Frontal cortex (tissue), 4 donors: Measurements from ENCODE around the gene KRTAP5-8. TPM values are rescaled to one million over a fixed set of nuclear protein-coding genes. Genes with fewer than 3 reads are reported as not detected.
"Not testable (repeated sequence)": the region's sequence is repeated elsewhere in the genome, so short reads cannot be mapped to it uniquely, and the experiment has no call there.

Experiments
- DNase-seq, 2 donors: peaks; one replicate each; pipeline ENCODE4 v3.0.0; 2012; ENCODE audit warnings: low spot score in 2 of 2
- FAIRE-seq: peaks from 2 replicates; lab custom pipeline; 2012; peaks lifted over from hg19 to GRCh38; lab: Jason Lieb, UNC
- total RNA-seq: library from RNA; depleted of rRNA; stranded (reverse); fragments of >200 nt; gene quantifications from one replicate; pipeline ENCODE4 v1.2.3, GENCODE V29; 2014
- donor health status: control.
- donor health status: control.
- donor health status: control.

The KRTAP5-8 gene
- not detected for total RNA-seq

- not testable (repeated sequence) for FAIRE-seq, DNase-seq
Measured at GRCh38 chr11:71537977-71538665, at the start of gene KRTAP5-8. Gene KRTAP5-8, plus strand, starts transcription at chr11:71538025. Its CDS starts 31 bp downstream, at chr11:71538056.

GRCh38 chr11:71488681-71489270 is 49.0 kb upstream of the KRTAP5-8 start:
- FAIRE-seq (no peak), DNase-seq (no peak)

GRCh38 chr11:71489311-71490043 is 48.3 kb upstream of the KRTAP5-8 start:
- DNase-seq (no peak), FAIRE-seq (no peak)

GRCh38 chr11:71490044-71490730 is 47.6 kb upstream of the KRTAP5-8 start:
- FAIRE-seq (no peak), DNase-seq (no peak)

- DNase-seq (no peak), FAIRE-seq (no peak)
Measured at GRCh38 chr11:71490731-71491390, 47.0 kb upstream of the KRTAP5-8 start.

- no peak for FAIRE-seq
Measured at GRCh38 chr11:71491531-71491930, 46.3 kb upstream of the KRTAP5-8 start.

GRCh38 chr11:71491940-71492339 is 45.9 kb upstream of the KRTAP5-8 start:
- DNase-seq = no peak
- FAIRE-seq = no peak

More at GRCh38 chr11:71491531-71491930, 46.3 kb upstream of the KRTAP5-8 start:
- no peak for DNase-seq

- FAIRE-seq (no peak), DNase-seq (no peak)
Measured at GRCh38 chr11:71495286-71496230, 42.3 kb upstream of the KRTAP5-8 start.

- no peak for DNase-seq
- FAIRE-seq = no peak
Measured at GRCh38 chr11:71496421-71496820, 41.4 kb upstream of the KRTAP5-8 start.

GRCh38 chr11:71498091-71498490 is 39.7 kb upstream of the KRTAP5-8 start:
- DNase-seq = no peak
- no peak for FAIRE-seq

GRCh38 chr11:71499125-71499524 is 38.7 kb upstream of the KRTAP5-8 start:
- DNase-seq (no peak), FAIRE-seq (no peak)

- DNase-seq (no peak), FAIRE-seq (no peak)
Measured at GRCh38 chr11:71499546-71499945, 38.3 kb upstream of the KRTAP5-8 start.

- DNase-seq (no peak), FAIRE-seq (no peak)
Measured at GRCh38 chr11:71500601-71501021, 37.2 kb upstream of the KRTAP5-8 start.

GRCh38 chr11:71501071-71501985 is 36.5 kb upstream of the KRTAP5-8 start:
- FAIRE-seq = no peak

GRCh38 chr11:71502026-71502425 is 35.8 kb upstream of the KRTAP5-8 start:
- no peak for FAIRE-seq
- no peak for DNase-seq

More at GRCh38 chr11:71501071-71501985, 36.5 kb upstream of the KRTAP5-8 start:
- DNase-seq = no peak

- no peak for FAIRE-seq
Measured at GRCh38 chr11:71502871-71503435, 34.9 kb upstream of the KRTAP5-8 start.

GRCh38 chr11:71504531-71504930 is 33.3 kb upstream of the KRTAP5-8 start:
- no peak for DNase-seq
- no peak for FAIRE-seq

More at GRCh38 chr11:71502871-71503435, 34.9 kb upstream of the KRTAP5-8 start:
- no peak for DNase-seq
